Islet of Langerhans (tissue), 1 donor: Measurements from ENCODE around the gene AHCY.
"Not testable (repeated sequence)": the region's sequence is repeated elsewhere in the genome, so short reads cannot be mapped to it uniquely, and the experiment has no call there.

ENCODE experiments used
- FAIRE-seq: peaks from one replicate; lab custom pipeline; 2011; peaks lifted over from hg19 to GRCh38; lab: Jason Lieb, UNC

Gene AHCY

GRCh38 chr20:34302723-34303533 lies at the start of gene AHCY:
Gene AHCY, minus strand, starts transcription at chr20:34303355. Its CDS starts 85 bp downstream, at chr20:34303270.
- FAIRE-seq, result no peak

GRCh38 chr20:34350095-34350494 lies 46.9 kb upstream of the AHCY start:
- FAIRE-seq, result no peak

- FAIRE-seq, result no peak
Observed at GRCh38 chr20:34347571-34347970, 44.4 kb upstream of the AHCY start.

GRCh38 chr20:34346533-34346865 lies 43.3 kb upstream of the AHCY start:
- not testable (repeated sequence) for FAIRE-seq

GRCh38 chr20:34345839-34346532 lies 42.8 kb upstream of the AHCY start:
- FAIRE-seq, result not testable (repeated sequence)

DNA sequence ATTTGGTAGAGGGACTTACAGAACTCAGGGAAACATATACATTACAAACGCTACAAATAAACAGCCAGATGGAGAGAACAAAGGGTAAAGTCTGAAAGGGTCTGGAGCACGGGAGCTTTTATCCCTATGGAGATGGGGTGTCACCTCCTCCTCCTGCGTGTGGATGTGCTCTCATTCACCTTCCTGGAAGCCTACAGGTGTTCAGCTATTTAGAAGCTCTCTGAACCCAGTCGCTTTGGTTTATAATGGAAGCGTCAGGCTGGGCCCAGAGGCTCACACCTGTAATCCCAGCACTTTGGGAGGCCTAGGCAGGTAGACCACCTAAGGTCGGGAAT lies 42.2 kb upstream of the AHCY start:
- no peak for FAIRE-seq

DNA sequence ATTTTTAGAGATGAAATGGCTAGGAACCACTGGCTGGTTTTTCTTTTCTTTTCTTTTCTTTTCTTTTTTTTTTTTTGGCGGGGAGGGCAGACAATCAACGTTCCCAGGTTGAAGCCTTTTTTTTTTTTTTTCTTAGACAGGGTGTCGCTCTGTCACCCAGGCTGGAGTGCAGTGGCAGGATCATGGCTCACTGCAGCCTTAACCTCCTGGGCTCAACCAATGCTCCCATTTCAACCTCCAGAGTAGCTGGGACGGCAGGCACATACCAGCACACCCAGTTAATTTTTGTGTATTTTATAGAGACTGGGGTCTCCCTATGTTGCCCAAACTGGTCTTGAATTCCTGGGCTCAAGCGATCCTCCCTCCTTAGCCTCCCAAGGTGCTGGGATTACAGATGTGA lies 41.1 kb upstream of the AHCY start:
- no peak for FAIRE-seq

DNA sequence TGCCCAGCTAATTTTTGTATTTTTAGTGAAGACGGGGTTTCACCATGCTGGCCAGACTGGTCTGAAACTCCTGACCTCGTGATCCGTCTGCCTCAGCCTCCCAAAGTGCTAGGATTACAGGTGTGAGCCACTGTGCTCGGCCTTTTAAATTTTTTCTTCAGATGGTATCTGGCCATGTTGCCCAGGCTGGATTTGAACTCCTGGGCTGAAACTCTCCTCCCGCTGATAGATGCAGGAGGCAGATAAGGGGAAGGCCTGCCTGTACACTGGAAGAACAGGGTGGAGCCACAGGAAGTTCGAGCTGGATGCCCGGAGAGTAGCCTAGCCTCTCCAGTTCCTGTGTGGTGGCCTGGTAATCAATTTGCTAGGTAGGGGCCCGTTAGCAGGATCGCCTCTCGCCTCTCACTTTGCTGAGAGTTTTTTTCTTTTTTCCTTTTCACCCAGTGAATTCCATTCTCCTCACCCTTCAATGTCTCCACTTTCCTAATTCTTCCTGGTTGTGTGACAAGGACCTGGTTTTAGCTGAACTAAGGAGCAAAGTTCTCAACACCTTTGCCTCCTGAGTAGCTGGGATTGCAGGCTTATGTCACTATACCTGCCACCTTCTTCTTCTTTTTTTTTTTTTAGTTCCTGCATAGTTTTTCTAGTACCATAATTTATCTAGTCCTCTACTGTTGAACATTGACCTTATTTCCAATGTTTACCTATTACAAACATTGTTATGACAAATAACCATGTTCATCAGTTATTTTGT lies 40.5 kb upstream of the AHCY start:
- FAIRE-seq, result no peak

GRCh38 chr20:34341199-34341598 lies 38.0 kb upstream of the AHCY start:
- not testable (repeated sequence) for FAIRE-seq

- not testable (repeated sequence) for FAIRE-seq
Observed at GRCh38 chr20:34340726-34341125, 37.6 kb upstream of the AHCY start.

DNA sequence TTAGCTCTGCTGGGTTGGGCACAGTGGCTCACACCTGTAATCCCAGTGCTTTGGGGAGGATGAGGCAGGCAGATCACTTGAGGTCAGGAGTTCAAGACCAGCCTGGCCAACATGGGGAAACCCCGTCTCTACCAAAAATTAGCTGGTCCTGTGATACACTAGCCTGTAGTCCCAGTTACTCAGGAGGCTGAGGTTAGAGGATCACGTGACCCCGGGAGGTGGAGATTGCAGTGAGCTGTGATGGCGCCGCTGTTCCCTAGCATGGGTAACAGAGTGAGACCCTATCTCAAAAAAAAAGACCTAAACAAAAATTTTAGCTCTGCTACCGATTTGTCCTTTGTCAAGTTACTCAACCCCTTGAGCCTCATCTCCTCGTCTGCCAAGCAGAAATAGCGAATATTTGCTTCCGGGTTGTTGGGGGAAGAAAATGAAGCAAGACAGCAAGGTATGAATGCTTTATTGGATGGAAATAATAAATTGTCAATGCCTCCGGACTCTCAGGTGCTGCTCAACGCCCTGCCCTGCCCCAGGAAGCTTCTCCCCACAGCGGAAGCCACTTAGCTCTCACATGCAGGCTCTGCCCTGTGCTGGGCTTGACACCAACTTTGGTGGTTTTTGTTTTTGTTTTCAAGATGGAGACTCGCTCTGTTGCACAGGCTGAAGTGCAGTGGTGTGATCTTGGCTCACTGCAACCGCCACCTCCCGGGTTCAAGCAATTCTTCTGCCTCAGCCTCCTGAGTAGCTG lies 35.0 kb upstream of the AHCY start:
- FAIRE-seq, result no peak

DNA sequence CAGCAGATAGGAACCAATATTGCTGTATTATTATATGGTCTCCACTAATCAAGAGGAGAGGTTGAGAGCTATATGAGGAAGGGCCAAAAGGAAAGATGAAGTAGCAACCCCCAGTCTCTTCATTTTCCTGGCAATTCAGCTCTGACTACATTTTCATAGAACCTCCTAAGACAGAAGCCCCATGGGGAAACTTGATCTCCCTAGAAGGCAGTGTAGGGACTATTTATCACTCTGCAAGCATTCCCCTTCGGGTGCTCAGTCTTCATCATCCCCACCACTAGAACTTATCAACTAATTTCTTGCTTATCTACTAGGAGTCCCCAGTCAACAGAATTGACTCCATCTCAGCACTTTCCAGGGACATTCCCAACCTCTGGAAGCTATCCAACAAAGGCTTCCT lies 34.4 kb upstream of the AHCY start:
- no peak for FAIRE-seq

DNA sequence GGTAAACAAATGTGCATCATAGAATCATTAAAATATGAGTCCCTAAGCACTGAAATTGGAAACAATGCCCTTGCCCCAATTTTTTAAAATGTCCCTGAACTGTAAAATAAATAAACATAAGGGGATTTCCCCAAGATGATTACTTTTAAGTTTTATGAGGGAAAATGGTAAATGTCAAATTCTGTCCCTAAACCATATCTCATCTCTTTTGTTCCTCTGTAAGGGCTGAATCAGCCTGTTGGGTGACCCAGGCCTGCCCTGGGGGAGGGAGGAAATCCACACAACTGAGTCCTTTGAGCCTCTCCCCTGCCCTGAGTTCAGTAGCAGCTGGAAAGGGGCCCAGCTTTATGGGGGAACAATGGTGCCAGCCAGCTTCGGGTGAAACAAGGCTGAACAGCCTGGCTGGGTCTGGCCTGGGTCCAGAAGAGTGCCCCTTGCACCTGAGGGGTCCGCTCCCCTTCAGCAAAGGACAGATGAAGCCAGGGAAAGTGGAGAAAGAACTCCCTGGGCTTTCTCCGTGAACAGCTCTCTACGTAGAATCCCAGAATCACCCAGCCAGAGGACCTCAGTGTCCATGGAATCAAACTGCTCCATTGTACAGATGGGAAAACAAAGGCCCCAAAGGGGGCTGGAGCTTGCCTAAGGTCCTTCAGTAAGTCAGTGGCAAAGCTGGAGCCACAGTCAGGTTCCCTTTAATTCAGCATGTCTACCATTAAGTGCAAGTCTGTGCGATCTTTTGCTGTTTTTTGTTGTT lies 31.7 kb upstream of the AHCY start:
- FAIRE-seq, result no peak

DNA sequence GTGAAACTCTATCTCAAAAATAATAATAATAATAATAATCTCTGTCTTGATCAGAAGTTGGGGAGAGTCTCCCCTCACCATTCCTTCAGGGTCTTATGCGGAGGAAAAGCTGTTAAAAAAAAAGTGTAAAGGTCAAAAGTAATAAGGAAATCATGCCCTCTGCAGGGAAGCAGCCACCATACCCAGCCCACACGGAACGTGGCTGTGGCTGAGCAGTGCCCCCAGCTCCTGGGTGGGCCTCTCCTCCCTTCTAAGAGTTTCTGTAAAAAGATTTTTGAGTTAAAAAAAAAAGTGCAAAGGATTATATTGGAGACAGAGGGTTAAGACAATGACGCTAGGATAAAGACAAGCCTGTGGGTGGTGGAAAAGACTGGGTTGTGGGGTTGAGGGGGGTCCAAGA lies 30.6 kb upstream of the AHCY start:
- no peak for FAIRE-seq

- FAIRE-seq, result no peak
Observed at GRCh38 chr20:34332262-34332920, 29.2 kb upstream of the AHCY start.

- FAIRE-seq, result no peak
Observed at GRCh38 chr20:34331838-34332237, 28.7 kb upstream of the AHCY start.

GRCh38 chr20:34330861-34331544 lies 27.8 kb upstream of the AHCY start:
- FAIRE-seq, result not testable (repeated sequence)

GRCh38 chr20:34328928-34329677 lies 25.9 kb upstream of the AHCY start:
- no peak for FAIRE-seq

GRCh38 chr20:34328207-34328606 lies 25.1 kb upstream of the AHCY start:
- FAIRE-seq, result not testable (repeated sequence)

- FAIRE-seq, result no peak
Observed at GRCh38 chr20:34324541-34324940, 21.4 kb upstream of the AHCY start.
